Parathyroid adenoma (tissue), 2 donors: ENCODE measurements around the gene PRELP.
"Not testable (repeated sequence)": the region's sequence is repeated elsewhere in the genome, so short reads cannot be mapped to it uniquely, and the experiment has no call there.

Source experiments
- H2AFZ ChIP-seq: fragments of 300-600 bp; sonication (generic); one replicate; pipeline ENCODE4 v1.7.0; 2017; ENCODE audit warnings: antibody characterized with exemption, mild to moderate bottlenecking
- H3K27ac ChIP-seq: fragments of 300-600 bp; sonication (generic); one replicate; pipeline ENCODE4 v1.7.0; 2017
- H3K27me3 ChIP-seq: fragments of 300-600 bp; sonication (generic); one replicate; pipeline ENCODE4 v1.7.0; 2017; ENCODE audit warnings: low read length; ENCODE audit not compliant: control insufficient read depth, insufficient read depth
- H3K36me3 ChIP-seq: fragments of 300-600 bp; sonication (generic); one replicate; pipeline ENCODE4 v1.7.0; 2017; ENCODE audit warnings: low read length; ENCODE audit not compliant: control insufficient read depth, insufficient read depth
- H3K4me1 ChIP-seq: fragments of 300-600 bp; sonication (generic); one replicate; pipeline ENCODE4 v1.7.0; 2017; ENCODE audit warnings: control low read depth
- H3K4me2 ChIP-seq: fragments of 300-600 bp; sonication (generic); one replicate; pipeline ENCODE4 v1.7.0; 2017; ENCODE audit warnings: low read length
- H3K4me3 ChIP-seq: fragments of 300-600 bp; sonication (generic); one replicate; pipeline ENCODE4 v1.7.0; 2017; ENCODE audit warnings: low read depth, low read length
- H3K79me2 ChIP-seq: fragments of 300-600 bp; sonication (generic); one replicate; pipeline ENCODE4 v1.7.0; 2017; ENCODE audit warnings: control low read depth
- H3K9ac ChIP-seq: fragments of 300-600 bp; sonication (generic); one replicate; pipeline ENCODE4 v1.7.0; 2017; ENCODE audit warnings: mild to moderate bottlenecking
- H3K9me3 ChIP-seq: fragments of 300-600 bp; sonication (generic); one replicate; pipeline ENCODE4 v1.7.0; 2017; ENCODE audit warnings: low read length; ENCODE audit not compliant: control insufficient read depth
- CTCF ChIP-seq: fragments of 300-600 bp; sonication (generic); IDR thresholded peaks from one replicate; pipeline ENCODE4 v1.7.0; 2017; ENCODE audit warnings: antibody characterized with exemption, mild to moderate bottlenecking
- donor health status: primary hyperparathyroidism.

The PRELP gene

GRCh38 chr1:203447151-203447550 is 28.5 kb upstream of the PRELP start:
- Histone ChIP-seq H3K4me1 (no peaks in the 10 kb centered on the region), H2AFZ (no peak overlapping the region), H3K4me3 (no peak overlapping the region), H3K9ac (no peak overlapping the region), H3K79me2 (no peaks in the 10 kb centered on the region), H3K36me3 (no peaks in the 10 kb centered on the region), H3K27ac (no peak overlapping the region), H3K9me3 (no peaks in the 10 kb centered on the region), H3K4me2 (no peak overlapping the region), H3K27me3 (no peaks in the 10 kb centered on the region)
- TF ChIP-seq CTCF, result no peak

GRCh38 chr1:203447598-203447997 is 28.0 kb upstream of the PRELP start:
- H3K27me3 ChIP-seq, H3K9ac ChIP-seq, H3K27ac ChIP-seq, H3K9me3 ChIP-seq, H3K79me2 ChIP-seq, H2AFZ ChIP-seq, H3K4me2 ChIP-seq, H3K36me3 ChIP-seq, H3K4me1 ChIP-seq, H3K4me3 ChIP-seq: not testable (repeated sequence)

GRCh38 chr1:203448521-203449061 is 27.0 kb upstream of the PRELP start:
- no peak for TF ChIP-seq CTCF
- no peaks in the 10 kb centered on the region for H3K36me3 ChIP-seq
- H2AFZ ChIP-seq, result no peak overlapping the region
- no peaks in the 10 kb centered on the region for H3K79me2 ChIP-seq
- H3K27ac ChIP-seq, result no peak overlapping the region
- H3K4me3 ChIP-seq, result no peak overlapping the region
- no peaks in the 10 kb centered on the region for H3K9me3 ChIP-seq
- no peak overlapping the region for H3K4me2 ChIP-seq
- H3K9ac ChIP-seq, result no peak overlapping the region
- H3K27me3 ChIP-seq, result no peaks in the 10 kb centered on the region
- H3K4me1 ChIP-seq, result no peaks in the 10 kb centered on the region

GRCh38 chr1:203450001-203450400 is 25.6 kb upstream of the PRELP start:
- no peaks in the 10 kb centered on the region for H3K36me3 ChIP-seq
- no peaks in the 10 kb centered on the region for H3K4me1 ChIP-seq
- H3K9ac ChIP-seq, result no peak overlapping the region
- no peak overlapping the region for H3K4me3 ChIP-seq
- no peak overlapping the region for H3K27ac ChIP-seq
- no peak overlapping the region for H3K4me2 ChIP-seq
- H3K79me2 ChIP-seq, result no peaks in the 10 kb centered on the region
- H3K27me3 ChIP-seq, result no peaks in the 10 kb centered on the region
- TF ChIP-seq CTCF, result no peak
- H2AFZ ChIP-seq, result no peak overlapping the region
- no peaks in the 10 kb centered on the region for H3K9me3 ChIP-seq

GRCh38 chr1:203450479-203451149 is 25.0 kb upstream of the PRELP start:
- H3K9ac ChIP-seq, result no peak overlapping the region
- no peaks in the 10 kb centered on the region for H3K4me1 ChIP-seq
- H3K4me3 ChIP-seq, result no peak overlapping the region
- no peaks in the 10 kb centered on the region for H3K36me3 ChIP-seq
- H3K4me2 ChIP-seq, result no peak overlapping the region
- no peaks in the 10 kb centered on the region for H3K79me2 ChIP-seq
- no peak for TF ChIP-seq CTCF
- no peak overlapping the region for H3K27ac ChIP-seq
- no peaks in the 10 kb centered on the region for H3K27me3 ChIP-seq
- no peak overlapping the region for H2AFZ ChIP-seq
- H3K9me3 ChIP-seq, result no peaks in the 10 kb centered on the region
